ENCODE results near the gene HCFC1.

Gene HCFC1

GRCh38 chrX:153954558-153955227 is 16.9 kb downstream of the HCFC1 start:
- H3K27me3 ChIP-seq (ENCODE audit: low read depth): no peaks in the 10 kb centered on the region
- no peak overlapping the region for H3K4me3 ChIP-seq
- H3K4me1 ChIP-seq: no peaks in the 10 kb centered on the region
- in situ Hi-C loops (cut with MboI; ENCODE audit: low sequenced_read_pairs): loop anchor here (10.0 kb wide), 1 partner anchor 1010 kb away; no protein-coding TSS in a partner anchor
- no peaks in the 10 kb centered on the region for H3K9me3 ChIP-seq
- peaks cover 100% of the 10 kb centered on the region for H3K36me3 ChIP-seq (replicated peaks)
- DNase-seq (ENCODE audit: low spot score in 2 of 2): no peak

DNA sequence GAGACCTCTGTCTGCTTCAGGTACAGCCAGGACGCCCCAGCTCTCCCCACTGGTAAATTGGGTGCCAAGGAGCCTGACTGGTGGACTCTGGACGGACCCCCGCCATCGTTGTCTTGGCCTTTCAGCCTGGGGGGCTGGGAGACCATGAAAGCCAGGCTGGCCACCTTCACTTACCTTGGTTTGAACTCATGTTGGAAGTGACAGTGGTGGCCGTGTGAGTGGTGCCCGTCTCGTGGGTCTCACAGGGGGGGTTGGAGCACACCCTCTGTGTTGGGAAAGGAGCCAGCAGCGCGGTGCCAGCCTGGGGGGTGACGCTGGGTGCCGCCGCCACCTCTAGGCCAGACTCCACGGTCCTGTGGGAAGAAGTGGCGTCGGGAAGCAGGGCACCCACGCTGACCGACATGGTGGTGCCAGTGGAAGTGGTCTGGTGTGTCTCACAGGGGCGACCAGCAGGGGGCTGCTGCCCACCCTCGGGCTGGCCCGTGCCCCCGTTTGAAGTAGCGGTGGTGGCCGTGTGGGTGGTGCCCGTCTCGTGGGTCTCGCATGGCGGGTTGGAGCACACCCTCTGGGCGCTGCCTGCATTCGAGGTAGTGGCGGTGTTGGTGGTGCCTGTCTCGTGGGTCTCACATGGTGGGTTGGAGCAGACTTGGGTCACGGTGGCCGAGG is 17.6 kb downstream of the HCFC1 start:
- Histone ChIP-seq H3K4me1 (no peaks in the 10 kb centered on the region), H3K27me3 (ENCODE audit: low read depth) (no peaks in the 10 kb centered on the region), H3K36me3 (replicated peaks) (peaks cover 98% of the 10 kb centered on the region), H3K4me3 (no peak overlapping the region), H3K9me3 (no peaks in the 10 kb centered on the region)
- DNase-seq (ENCODE audit: low spot score in 2 of 2): no peak
- in situ Hi-C loops (cut with MboI; ENCODE audit: low sequenced_read_pairs): loop anchor here (10.0 kb wide), 1 partner anchor 1009 kb away; no protein-coding TSS in a partner anchor

GRCh38 chrX:153953342-153953830 is 18.2 kb downstream of the HCFC1 start:
- no peaks in the 10 kb centered on the region for H3K9me3 ChIP-seq
- H3K4me3 ChIP-seq: no peak overlapping the region
- DNase-seq (ENCODE audit: low spot score in 2 of 2): peak; percentile 53 to 91
- H3K27me3 ChIP-seq (ENCODE audit: low read depth): no peaks in the 10 kb centered on the region
- in situ Hi-C loops (cut with MboI; ENCODE audit: low sequenced_read_pairs): loop anchor here (10.0 kb wide), 1 partner anchor 1009 kb away; no protein-coding TSS in a partner anchor
- H3K4me1 ChIP-seq: no peaks in the 10 kb centered on the region
- H3K36me3 ChIP-seq (replicated peaks): peaks cover 91% of the 10 kb centered on the region

DNA sequence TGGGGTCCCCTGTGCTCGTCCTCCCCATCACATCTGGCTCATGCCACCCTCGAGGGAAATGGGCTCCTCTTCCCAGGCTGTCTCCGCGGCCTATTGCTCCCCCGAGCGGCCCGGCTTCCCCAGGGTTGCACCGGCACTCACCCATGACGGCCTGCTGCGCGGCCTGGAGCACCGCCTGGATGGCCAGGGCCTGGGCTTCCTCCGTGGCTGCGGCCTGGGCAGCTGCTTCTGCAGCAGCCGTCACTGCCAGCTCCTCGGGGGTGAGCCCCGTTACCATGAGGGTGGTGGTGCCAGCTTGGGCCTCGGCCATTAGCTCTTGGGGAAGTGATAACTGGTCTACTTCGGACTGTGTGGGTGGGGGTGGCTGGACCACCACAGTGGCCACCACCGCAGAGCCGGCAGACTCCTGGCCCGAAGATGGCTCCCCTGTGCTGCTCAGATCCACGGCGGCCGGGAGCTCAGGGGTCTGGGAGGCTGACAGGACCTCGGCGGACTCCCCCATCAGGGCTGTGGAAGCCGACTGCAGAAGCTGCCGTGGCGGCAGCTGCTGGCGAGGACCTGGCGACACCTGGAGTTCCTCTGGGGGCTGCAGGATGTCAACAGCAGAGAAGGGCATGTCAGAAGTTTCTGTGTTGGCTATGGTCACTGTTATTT is 19.1 kb downstream of the HCFC1 start:
- in situ Hi-C loops (cut with MboI; ENCODE audit: low sequenced_read_pairs): loop anchor here (10.0 kb wide), 1 partner anchor 1008 kb away; no protein-coding TSS in a partner anchor
- no peaks in the 10 kb centered on the region for H3K4me1 ChIP-seq
- H3K4me3 ChIP-seq: no peak overlapping the region
- H3K36me3 ChIP-seq (replicated peaks): peaks cover 87% of the 10 kb centered on the region
- H3K9me3 ChIP-seq: no peaks in the 10 kb centered on the region
- DNase-seq (ENCODE audit: low spot score in 2 of 2): no peak
- no peaks in the 10 kb centered on the region for H3K27me3 ChIP-seq (ENCODE audit: low read depth)

GRCh38 chrX:153951683-153952372 is 19.8 kb downstream of the HCFC1 start:
- no peak for DNase-seq (ENCODE audit: low spot score in 2 of 2)
- peaks cover 84% of the 10 kb centered on the region for H3K36me3 ChIP-seq (replicated peaks)
- H3K4me3 ChIP-seq: no peak overlapping the region
- in situ Hi-C loops (cut with MboI; ENCODE audit: low sequenced_read_pairs): loop anchor here (10.0 kb wide), 1 partner anchor 1007 kb away; no protein-coding TSS in a partner anchor
- H3K4me1 ChIP-seq: no peaks in the 10 kb centered on the region
- H3K9me3 ChIP-seq: no peaks in the 10 kb centered on the region
- H3K27me3 ChIP-seq (ENCODE audit: low read depth): no peaks in the 10 kb centered on the region

- H3K36me3 ChIP-seq (replicated peaks): peaks cover 67% of the 10 kb centered on the region
- in situ Hi-C loops (cut with MboI; ENCODE audit: low sequenced_read_pairs): loop anchor here (10.0 kb wide), 1 partner anchor 1005 kb away; no protein-coding TSS in a partner anchor
- H3K9me3 ChIP-seq: no peaks in the 10 kb centered on the region
Measured at GRCh38 chrX:153950127-153950526, 21.5 kb downstream of the HCFC1 start.

DNA sequence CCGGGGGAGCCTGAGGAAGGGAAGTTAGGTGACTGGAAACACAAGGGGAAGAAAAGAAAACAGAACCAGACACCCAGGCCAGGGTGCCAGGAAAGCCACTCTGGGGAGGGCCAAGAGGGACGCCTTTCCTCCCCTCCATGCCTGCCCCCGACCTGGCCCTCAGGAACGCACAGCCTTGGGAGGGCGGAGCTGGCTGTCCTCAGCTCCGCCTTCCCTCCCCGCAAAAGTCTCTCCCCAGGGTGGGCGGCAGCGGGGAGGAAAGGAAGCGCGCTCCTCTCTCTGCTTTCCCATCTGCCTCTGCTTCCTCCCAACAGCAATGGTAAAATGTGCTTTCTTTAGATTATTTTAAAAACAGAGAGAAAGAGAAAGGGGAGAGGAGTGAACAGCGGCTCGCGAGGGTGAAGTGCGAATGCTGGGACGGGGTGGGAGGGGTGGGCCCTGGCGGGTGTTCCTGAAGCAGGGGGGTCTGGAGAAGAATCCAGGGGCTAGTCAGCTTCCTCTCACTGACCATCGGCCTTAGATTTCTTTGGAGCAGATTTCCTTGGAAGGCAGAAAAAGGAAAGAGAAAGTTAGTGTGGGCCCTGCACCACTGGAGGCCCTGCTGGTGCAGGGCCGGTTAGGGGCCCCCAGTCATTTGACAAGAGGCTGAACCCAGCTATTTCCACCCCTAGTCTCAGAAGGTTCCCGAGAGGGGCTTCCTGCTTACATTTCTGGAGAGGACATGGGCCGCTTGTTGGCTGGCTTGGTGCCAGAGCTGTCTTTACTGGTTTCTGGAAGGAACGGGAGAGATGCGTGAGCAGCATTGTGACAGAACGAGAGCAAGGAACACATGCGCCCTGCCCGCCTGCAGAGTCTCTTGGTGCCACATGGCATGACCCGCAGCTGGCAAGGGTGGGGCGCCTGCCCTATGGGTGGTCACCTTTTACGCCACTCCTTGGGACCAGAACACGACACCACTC is 22.5 kb downstream of the HCFC1 start:
- DNase-seq (ENCODE audit: low spot score in 2 of 2): no peak
- Histone ChIP-seq H3K4me3 (no peak overlapping the region), H3K9me3 (no peaks in the 10 kb centered on the region), H3K27me3 (ENCODE audit: low read depth) (no peaks in the 10 kb centered on the region), H3K36me3 (replicated peaks) (peaks cover 57% of the 10 kb centered on the region), H3K4me1 (peaks cover 4% of the 10 kb centered on the region)
- in situ Hi-C loops (cut with MboI; ENCODE audit: low sequenced_read_pairs): no loop called here

More at GRCh38 chrX:153950127-153950526, 21.5 kb downstream of the HCFC1 start:
- DNase-seq (ENCODE audit: low spot score in 2 of 2): no peak
- Histone ChIP-seq H3K27me3 (ENCODE audit: low read depth) (no peaks in the 10 kb centered on the region), H3K4me1 (no peaks in the 10 kb centered on the region), H3K4me3 (no peak overlapping the region)

GRCh38 chrX:153948002-153948466 is 23.6 kb downstream of the HCFC1 start:
- Histone ChIP-seq H3K9me3 (no peaks in the 10 kb centered on the region), H3K36me3 (replicated peaks) (peaks cover 46% of the 10 kb centered on the region), H3K27me3 (ENCODE audit: low read depth) (no peaks in the 10 kb centered on the region), H3K4me3 (no peak overlapping the region), H3K4me1 (peaks cover 7% of the 10 kb centered on the region)
- DNase-seq (ENCODE audit: low spot score in 2 of 2): no peak
- in situ Hi-C loops (cut with MboI; ENCODE audit: low sequenced_read_pairs): no loop called here

GRCh38 chrX:153947009-153947769 is 24.4 kb downstream of the HCFC1 start:
- Histone ChIP-seq H3K4me3 (no peak overlapping the region), H3K4me1 (peaks cover 7% of the 10 kb centered on the region), H3K9me3 (no peaks in the 10 kb centered on the region), H3K36me3 (replicated peaks) (peaks cover 38% of the 10 kb centered on the region), H3K27me3 (ENCODE audit: low read depth) (no peaks in the 10 kb centered on the region)
- in situ Hi-C loops (cut with MboI; ENCODE audit: low sequenced_read_pairs): no loop called here
- DNase-seq (ENCODE audit: low spot score in 2 of 2): peak; percentile 90 to 95

DNA sequence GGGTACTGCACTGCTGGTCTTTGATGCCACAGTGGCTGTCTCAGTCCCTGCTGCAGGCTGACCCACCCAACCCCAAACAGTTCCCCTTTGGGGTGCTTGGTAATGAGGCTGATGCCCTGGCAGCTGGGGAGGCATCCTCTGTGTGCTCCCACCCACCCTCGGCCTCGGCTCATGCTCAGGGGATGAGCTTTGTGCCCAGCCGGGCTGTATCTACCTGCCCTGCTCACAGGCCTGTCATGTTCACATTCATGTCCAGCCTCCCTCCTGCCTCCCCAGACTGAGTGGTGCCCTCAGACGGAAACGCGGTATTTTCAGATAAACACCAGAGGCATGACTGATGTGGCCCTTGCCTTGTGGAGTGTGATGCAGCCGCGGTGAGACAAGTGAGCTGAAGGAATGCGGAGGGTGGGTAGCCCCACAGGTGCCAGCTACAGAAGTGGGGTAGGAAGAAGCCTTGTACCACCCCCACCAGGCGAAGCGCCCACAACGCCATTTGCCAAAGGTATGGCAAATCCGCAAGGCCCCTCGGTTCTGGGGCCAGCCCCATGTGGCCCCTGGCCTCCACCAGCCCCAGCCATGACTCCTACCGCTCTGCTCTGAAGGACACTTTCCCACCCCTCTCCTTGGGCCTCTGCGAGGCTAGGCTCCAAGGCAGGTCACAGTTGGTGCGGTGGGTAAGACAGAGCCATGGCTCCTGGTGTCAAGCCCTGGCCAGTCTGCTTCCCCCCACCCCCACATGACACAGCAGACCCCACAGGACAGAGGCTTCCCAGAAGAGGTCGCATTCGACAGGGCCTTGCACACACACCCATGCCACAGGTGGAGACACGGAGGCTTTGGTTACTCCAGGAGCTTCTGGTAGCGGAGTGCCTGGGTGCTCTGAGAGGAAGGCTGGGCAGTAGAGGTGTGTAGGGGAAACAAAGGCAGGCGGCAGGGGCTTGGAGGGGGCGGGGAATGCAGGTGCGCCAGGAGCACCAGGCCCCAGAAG is 25.4 kb downstream of the HCFC1 start:
- Histone ChIP-seq H3K9me3 (no peaks in the 10 kb centered on the region), H3K4me1 (peaks cover 7% of the 10 kb centered on the region), H3K27me3 (ENCODE audit: low read depth) (no peaks in the 10 kb centered on the region), H3K36me3 (replicated peaks) (peaks cover 29% of the 10 kb centered on the region), H3K4me3 (no peak overlapping the region)
- in situ Hi-C loops (cut with MboI; ENCODE audit: low sequenced_read_pairs): no loop called here
- DNase-seq (ENCODE audit: low spot score in 2 of 2): no peak

- no peaks in the 10 kb centered on the region for H3K27me3 ChIP-seq (ENCODE audit: low read depth)
- in situ Hi-C loops (cut with MboI; ENCODE audit: low sequenced_read_pairs): no loop called here
Measured at GRCh38 chrX:153944800-153945150, 26.8 kb downstream of the HCFC1 start.

More at GRCh38 chrX:153944800-153945150, 26.8 kb downstream of the HCFC1 start:
- peak overlapping the region; percentile 31 for H3K4me3 ChIP-seq
- no peak for DNase-seq (ENCODE audit: low spot score in 2 of 2)
- H3K4me1 ChIP-seq: peaks cover 7% of the 10 kb centered on the region
- H3K36me3 ChIP-seq (replicated peaks): peaks cover 18% of the 10 kb centered on the region
- no peaks in the 10 kb centered on the region for H3K9me3 ChIP-seq
